ENCODE results near the gene PRKCD.

DNA sequence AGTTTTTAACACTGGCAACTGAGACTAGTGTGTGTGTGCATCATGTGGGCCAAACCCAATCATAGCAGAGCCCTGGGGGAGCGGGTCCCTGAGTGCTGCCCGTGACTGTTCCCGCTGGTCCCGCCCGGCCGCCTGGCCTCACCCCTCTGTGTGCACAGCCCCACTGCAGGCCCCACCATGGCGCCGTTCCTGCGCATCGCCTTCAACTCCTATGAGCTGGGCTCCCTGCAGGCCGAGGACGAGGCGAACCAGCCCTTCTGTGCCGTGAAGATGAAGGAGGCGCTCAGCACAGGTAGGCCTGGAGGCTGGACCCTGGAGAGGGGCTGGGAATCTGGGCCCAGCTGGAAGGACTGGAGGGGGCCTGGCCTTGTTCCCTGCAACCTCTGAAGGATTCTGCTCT lies 17.2 kb downstream of the PRKCD start:
- no peak for TF ChIP-seq POLR2AphosphoS5 (IDR thresholded peaks at IDR 0.05; ENCODE audit: low read depth, low read length)
- TF ChIP-seq, protein P1, sequence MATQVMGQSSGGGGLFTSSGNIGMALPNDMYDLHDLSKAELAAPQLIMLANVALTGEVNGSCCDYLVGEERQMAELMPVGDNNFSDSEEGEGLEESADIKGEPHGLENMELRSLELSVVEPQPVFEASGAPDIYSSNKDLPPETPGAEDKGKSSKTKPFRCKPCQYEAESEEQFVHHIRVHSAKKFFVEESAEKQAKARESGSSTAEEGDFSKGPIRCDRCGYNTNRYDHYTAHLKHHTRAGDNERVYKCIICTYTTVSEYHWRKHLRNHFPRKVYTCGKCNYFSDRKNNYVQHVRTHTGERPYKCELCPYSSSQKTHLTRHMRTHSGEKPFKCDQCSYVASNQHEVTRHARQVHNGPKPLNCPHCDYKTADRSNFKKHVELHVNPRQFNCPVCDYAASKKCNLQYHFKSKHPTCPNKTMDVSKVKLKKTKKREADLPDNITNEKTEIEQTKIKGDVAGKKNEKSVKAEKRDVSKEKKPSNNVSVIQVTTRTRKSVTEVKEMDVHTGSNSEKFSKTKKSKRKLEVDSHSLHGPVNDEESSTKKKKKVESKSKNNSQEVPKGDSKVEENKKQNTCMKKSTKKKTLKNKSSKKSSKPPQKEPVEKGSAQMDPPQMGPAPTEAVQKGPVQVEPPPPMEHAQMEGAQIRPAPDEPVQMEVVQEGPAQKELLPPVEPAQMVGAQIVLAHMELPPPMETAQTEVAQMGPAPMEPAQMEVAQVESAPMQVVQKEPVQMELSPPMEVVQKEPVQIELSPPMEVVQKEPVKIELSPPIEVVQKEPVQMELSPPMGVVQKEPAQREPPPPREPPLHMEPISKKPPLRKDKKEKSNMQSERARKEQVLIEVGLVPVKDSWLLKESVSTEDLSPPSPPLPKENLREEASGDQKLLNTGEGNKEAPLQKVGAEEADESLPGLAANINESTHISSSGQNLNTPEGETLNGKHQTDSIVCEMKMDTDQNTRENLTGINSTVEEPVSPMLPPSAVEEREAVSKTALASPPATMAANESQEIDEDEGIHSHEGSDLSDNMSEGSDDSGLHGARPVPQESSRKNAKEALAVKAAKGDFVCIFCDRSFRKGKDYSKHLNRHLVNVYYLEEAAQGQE (IDR thresholded peaks at IDR 0.05; ENCODE audit: insufficient read depth in 1 of 2, low read depth in 2 of 2, low read length in 2 of 2): no peak
- TF ChIP-seq SIN3A (IDR thresholded peaks at IDR 0.05; ENCODE audit: borderline replicate concordance, insufficient read depth, low read length): no peak
- no peak for TF ChIP-seq TAF1 (IDR thresholded peaks at IDR 0.05; ENCODE audit: borderline replicate concordance, insufficient read depth, low read length)
- TF ChIP-seq FOXP2 (optimal IDR thresholded peaks at IDR 0.05; ENCODE audit: borderline replicate concordance, extremely low read depth, extremely low read length, insufficient read depth): no peak
